ENCODE results near the gene CBX7.

The CBX7 gene

GRCh38 chr22:39128508-39128907, 24.0 kb downstream of the CBX7 start:
- in situ Hi-C loops (cut with HindIII; ENCODE audit: low sequenced_read_pairs), result loop anchor here (5.0 kb wide), 2 partner anchors 121 to 189 kb away; partner anchors contain the start of gene RPL3

GRCh38 chr22:39125622-39126021, 26.9 kb downstream of the CBX7 start:
- in situ Hi-C loops (cut with HindIII; ENCODE audit: low sequenced_read_pairs), result loop anchor here (5.0 kb wide), 2 partner anchors 118 to 192 kb away; partner anchors contain the start of gene RPL3

GRCh38 chr22:39123751-39124581, 28.5 kb downstream of the CBX7 start:
- in situ Hi-C loops (cut with HindIII; ENCODE audit: low sequenced_read_pairs), result no loop called here

GRCh38 chr22:39122772-39123470, 29.6 kb downstream of the CBX7 start:
- in situ Hi-C loops (cut with HindIII; ENCODE audit: low sequenced_read_pairs), result no loop called here

DNA sequence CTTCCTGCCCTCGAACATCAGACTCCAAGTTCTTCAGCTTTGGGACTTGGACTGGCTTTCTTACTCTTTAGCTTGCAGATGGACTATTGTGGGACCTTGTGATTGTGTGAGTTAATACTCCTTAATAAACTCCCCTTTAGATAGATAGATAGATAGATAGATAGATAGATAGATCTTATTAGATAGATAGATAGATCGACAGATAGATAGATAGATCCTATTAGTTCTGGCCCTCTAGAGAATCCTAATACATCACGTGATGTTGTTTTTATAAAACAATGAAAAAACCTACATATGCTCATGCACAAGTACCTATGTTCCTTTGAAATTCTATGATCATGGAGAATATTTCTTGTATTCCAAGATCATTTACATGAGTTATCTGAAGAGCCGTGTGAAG, 31.5 kb downstream of the CBX7 start:
- in situ Hi-C loops (cut with HindIII; ENCODE audit: low sequenced_read_pairs), result no loop called here

GRCh38 chr22:39117585-39118191, 34.8 kb downstream of the CBX7 start:
- in situ Hi-C loops (cut with HindIII; ENCODE audit: low sequenced_read_pairs), result no loop called here

DNA sequence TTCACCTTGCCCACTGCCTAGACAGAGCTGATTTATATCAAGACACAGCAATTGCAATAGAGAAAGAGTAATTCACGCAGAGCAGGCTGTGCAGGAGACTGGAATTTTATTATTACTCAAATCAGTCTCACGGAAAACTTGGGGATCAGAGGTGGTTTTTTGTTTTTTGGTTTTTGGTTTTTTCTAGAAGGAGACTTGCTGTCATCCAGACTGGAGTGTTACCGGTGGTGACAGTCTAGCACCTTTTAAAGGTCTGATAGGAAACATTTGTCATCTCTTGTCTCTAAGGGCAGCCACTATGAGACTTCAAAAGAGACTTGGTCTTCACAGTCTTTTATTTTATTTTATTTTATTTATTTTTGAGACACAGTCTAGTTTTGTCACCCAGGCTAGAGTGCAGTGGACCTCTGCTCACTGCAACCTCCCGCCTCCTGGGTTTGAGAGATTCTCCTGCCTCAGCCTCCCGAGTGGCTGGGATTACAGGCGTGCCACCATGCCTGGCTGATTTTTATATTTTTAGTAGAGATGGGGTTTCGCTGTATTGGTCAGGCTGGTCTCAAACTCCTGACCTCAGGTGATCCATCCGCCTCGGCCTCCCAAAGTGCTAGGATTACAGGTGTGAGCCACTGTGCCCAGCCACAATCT, 36.4 kb downstream of the CBX7 start:
- in situ Hi-C loops (cut with HindIII; ENCODE audit: low sequenced_read_pairs), result no loop called here

GRCh38 chr22:39115570-39115969, 36.9 kb downstream of the CBX7 start:
- in situ Hi-C loops (cut with HindIII; ENCODE audit: low sequenced_read_pairs), result no loop called here

DNA sequence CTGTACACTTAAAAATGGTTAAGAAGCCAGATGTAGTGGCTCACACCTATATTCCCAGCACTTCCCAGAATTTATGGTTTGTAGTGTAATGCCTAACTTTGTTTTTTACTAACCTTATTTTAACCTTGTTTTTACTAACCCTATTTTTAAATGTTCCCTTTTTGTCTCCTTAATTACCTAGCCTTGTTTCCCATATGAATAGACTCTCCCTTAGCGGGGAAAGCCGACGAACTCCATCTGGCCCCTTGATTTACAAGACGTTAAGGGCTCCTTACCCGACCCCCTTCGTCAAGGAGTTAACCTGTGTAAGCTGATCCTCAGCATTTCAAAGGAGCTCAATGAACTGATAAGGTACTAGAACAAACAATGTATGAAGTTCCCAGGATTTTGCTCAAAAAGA, 38.4 kb downstream of the CBX7 start:
- in situ Hi-C loops (cut with HindIII; ENCODE audit: low sequenced_read_pairs), result no loop called here

- in situ Hi-C loops (cut with HindIII; ENCODE audit: low sequenced_read_pairs), result no loop called here
These were observed 41.6 kb downstream of the CBX7 start for GRCh38 chr22:39110631-39111561.

- in situ Hi-C loops (cut with HindIII; ENCODE audit: low sequenced_read_pairs), result no loop called here
These were observed 43.1 kb downstream of the CBX7 start for GRCh38 chr22:39109361-39109760.

- in situ Hi-C loops (cut with HindIII; ENCODE audit: low sequenced_read_pairs), result no loop called here
These were observed 44.0 kb downstream of the CBX7 start for GRCh38 chr22:39108487-39108886.

DNA sequence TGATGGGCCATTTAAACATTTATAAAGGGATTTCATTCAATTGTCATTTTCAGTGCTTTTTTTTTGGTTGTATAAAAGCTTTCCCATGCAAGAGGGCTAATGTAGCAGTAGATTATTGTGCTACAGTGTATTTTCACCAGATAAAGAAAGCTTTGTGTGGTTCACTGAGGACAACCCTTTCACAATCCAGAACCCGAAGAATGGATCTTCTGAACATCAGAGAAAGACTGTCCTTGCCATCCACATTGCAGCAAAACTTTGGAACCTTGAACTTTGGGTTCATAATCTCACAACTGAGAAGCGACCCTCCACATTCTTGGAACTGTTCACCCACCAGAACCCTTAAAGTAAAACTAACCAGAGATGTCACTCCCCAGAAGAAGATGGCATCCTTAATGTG, 46.2 kb downstream of the CBX7 start:
- in situ Hi-C loops (cut with HindIII; ENCODE audit: low sequenced_read_pairs), result no loop called here

DNA sequence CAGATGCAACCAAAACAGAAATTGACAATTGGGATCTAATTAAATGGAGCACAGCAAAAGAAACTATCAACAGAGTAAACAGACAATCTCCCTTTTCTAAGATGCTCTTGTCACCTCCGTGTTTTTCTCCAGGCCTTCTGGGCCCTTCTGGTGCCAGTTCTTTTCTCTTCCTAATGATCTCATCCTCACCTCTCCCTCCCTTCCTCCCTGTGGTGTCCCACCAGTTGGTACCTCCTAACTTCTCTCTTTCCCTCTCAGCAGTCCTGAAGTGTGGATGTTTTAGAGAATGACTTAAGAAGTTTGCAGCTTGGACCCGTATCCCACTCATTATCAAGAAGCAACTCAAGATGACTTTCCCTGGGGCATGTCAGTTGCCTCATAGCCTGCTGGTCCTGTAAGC, 49.0 kb downstream of the CBX7 start:
- in situ Hi-C loops (cut with HindIII; ENCODE audit: low sequenced_read_pairs), result no loop called here

GRCh38 chr22:39101226-39101625, 51.3 kb downstream of the CBX7 start:
- in situ Hi-C loops (cut with HindIII; ENCODE audit: low sequenced_read_pairs), result no loop called here

DNA sequence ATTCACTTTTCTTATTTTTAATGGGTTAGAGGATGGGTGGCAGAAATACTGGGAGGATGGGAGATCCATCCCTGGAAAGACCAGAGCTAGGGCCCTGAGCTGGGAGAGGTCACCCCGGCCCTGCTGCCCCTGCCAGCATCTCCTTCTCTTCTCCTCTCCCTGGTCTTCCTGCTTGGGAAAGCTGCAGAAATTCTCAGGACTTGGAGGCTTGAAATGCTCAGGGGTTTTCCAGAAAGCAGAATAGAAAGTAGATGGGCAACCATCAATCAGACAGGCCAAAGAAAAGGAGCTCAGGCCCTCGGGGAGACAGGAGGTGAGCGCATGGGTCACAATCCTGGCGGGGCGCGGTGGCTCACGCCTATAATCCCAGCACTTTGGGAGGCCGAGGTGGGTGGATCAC, 53.9 kb downstream of the CBX7 start:
- in situ Hi-C loops (cut with HindIII; ENCODE audit: low sequenced_read_pairs), result no loop called here

- in situ Hi-C loops (cut with HindIII; ENCODE audit: low sequenced_read_pairs), result no loop called here
These were observed 54.5 kb downstream of the CBX7 start for GRCh38 chr22:39098026-39098425.

DNA sequence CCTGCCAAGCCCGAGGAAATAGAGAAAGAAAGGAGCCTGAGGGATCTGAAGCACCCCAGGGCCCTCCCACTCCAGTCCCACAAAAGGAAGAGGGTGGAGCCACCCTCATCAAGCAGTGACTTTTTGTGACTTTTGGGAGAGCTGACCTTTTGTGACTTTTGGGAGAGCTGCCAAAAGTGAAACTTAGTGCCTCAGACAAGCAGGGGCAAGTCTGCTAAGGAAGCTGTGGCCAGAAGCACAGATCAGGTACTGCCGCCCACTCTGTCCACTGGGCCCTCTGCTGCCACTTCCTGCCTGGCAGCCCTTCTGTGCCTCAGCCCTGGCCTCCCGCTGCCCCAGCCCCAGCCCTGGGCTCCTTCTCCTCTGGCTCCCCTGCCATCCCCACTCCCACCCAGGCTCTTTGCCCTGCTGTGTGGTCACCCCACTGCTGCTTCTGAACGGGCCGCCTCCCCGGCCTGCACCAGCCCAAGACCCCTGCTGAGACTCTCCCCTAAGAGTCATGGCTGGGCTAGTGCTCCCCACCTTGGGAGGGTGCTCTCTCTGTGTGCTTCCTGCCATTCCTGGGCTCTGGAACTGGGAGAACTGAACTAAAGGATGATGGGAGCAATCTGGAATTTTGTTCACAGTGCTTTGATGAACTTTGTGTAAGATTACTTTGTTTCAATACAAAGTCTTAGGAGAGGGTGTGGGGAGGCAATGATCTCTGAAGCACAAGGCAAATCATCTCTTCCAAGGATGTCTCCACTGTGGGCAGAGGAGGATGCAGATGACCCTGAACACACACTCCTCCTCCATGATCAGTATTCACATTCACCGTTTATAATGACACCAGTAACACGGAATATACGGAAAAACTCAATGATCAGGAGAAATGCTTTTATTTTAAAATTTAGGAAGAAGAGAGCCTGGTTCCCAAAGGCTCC, 55.1 kb downstream of the CBX7 start, which contains the start of gene APOBEC3H:
Gene APOBEC3H (plus strand): TSS at position 147 of the 923 bp plus-strand sequence. CDS start 3,035 bp downstream, outside the sequence.
- in situ Hi-C loops (cut with HindIII; ENCODE audit: low sequenced_read_pairs), result no loop called here

DNA sequence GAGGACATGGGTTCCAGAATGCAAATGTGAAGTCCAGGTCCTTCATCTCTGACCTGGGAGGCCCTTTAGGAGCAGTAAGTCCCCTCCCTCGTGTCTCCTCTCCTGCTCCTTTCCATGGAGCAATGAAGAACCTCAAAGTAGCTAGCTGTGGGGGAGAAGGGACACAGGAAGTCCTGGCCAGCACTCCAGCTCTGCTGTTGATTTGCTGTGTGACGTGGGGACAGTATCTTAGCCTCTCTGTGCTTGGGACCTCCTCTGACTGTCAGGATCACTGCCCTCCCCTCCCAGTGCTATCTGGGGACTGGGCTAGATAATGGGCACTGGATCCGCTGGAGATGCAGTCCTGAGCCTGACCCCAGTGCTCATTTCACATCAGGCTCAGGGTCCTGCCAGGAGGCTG, 56.5 kb downstream of the CBX7 start:
- in situ Hi-C loops (cut with HindIII; ENCODE audit: low sequenced_read_pairs), result no loop called here
